Lower lobe of right lung (tissue), 2 donors: ENCODE measurements around the gene ZC3H11A. TPM values are rescaled to one million over a fixed set of nuclear protein-coding genes. Genes with fewer than 3 reads are reported as not detected.
"Not testable (repeated sequence)": the region's sequence is repeated elsewhere in the genome, so short reads cannot be mapped to it uniquely, and the experiment has no call there.

Experiments
- ATAC-seq, 2 donors: fragments of 200-7000 bp; cut with Tn5 transposase; one replicate each; pipeline ENCODE4 v1.9.1; 2020 to 2022; ENCODE audit warnings: mild to moderate bottlenecking in 2 of 2, moderate library complexity in 2 of 2
- DNase-seq: peaks from one replicate; pipeline ENCODE4 v3.0.0-alpha.2; 2020
- H3K27ac ChIP-seq: fragments of 200-600 bp; one replicate; pipeline ENCODE4 v1.8.0; 2022
- H3K27me3 ChIP-seq: fragments of 200-600 bp; one replicate; pipeline ENCODE4 v1.8.0; 2022; ENCODE audit warnings: low read depth
- H3K36me3 ChIP-seq: fragments of 200-600 bp; one replicate; pipeline ENCODE4 v1.8.0; 2022; ENCODE audit warnings: mild to moderate bottlenecking
- H3K4me1 ChIP-seq: fragments of 200-600 bp; one replicate; pipeline ENCODE4 v1.8.0; 2022
- H3K4me3 ChIP-seq: fragments of 200-600 bp; one replicate; pipeline ENCODE4 v1.8.0; 2022; ENCODE audit warnings: mild to moderate bottlenecking
- H3K9me3 ChIP-seq: fragments of 200-600 bp; one replicate; pipeline ENCODE4 v1.8.0; 2022
- intact Hi-C: fragments of 100-400 bp; cut with DNase I; formaldehyde crosslinking; loops from one replicate; pipeline ENCODE4 v1.11.0; 2022
- total RNA-seq: library from RNA; stranded (reverse); fragmentation: NEBNext Ultra II Directional; extraction: Animal tissue kit (Norgen Biotek cat#: 25700); gene quantifications from one replicate; pipeline ENCODE4 v1.2.1, GENCODE V29; 2021
- TF ChIP-seq, protein P1 (sequence below): fragments of 200-600 bp; IDR thresholded peaks from one replicate; pipeline ENCODE4 v1.8.0; 2022; ENCODE audit warnings: antibody characterized with exemption, mild to moderate bottlenecking
- donor health status: DM: no; HTN: yes; CAD: no; lungs with severe emphysema.

Gene ZC3H11A
- total RNA-seq, 1 donor from 2014 or later: 74.0 TPM

DNA sequence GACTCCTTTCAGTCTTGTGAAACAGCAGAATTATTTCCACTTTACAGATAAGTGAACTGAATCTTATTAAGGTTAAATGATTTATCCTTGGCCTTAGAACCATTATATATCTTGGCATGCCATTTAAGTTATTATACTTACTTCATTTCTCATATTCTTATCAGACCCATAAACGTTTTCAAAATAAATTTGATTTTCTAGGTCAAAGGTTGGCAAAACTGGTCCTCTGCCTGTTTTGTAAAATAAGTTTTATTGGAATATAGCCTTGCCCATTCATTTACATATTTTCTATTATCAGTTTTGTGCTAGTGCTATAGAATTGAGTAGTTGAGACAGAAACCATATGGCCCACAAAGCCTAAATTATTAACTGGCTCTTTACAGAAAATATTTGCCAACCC is 33.1 kb downstream of the ZC3H11A start:
- no peak for ATAC-seq
- Histone ChIP-seq H3K27ac (peak overlapping the region; percentile 15), H3K9me3 (no peaks in the 10 kb centered on the region), H3K36me3 (peaks cover 88% of the 10 kb centered on the region), H3K27me3 (no peaks in the 10 kb centered on the region), H3K4me1 (peaks cover 20% of the 10 kb centered on the region), H3K4me3 (no peak overlapping the region)
- intact Hi-C loops: no loop called here
- no peak for DNase-seq
- TF ChIP-seq, protein P1, sequence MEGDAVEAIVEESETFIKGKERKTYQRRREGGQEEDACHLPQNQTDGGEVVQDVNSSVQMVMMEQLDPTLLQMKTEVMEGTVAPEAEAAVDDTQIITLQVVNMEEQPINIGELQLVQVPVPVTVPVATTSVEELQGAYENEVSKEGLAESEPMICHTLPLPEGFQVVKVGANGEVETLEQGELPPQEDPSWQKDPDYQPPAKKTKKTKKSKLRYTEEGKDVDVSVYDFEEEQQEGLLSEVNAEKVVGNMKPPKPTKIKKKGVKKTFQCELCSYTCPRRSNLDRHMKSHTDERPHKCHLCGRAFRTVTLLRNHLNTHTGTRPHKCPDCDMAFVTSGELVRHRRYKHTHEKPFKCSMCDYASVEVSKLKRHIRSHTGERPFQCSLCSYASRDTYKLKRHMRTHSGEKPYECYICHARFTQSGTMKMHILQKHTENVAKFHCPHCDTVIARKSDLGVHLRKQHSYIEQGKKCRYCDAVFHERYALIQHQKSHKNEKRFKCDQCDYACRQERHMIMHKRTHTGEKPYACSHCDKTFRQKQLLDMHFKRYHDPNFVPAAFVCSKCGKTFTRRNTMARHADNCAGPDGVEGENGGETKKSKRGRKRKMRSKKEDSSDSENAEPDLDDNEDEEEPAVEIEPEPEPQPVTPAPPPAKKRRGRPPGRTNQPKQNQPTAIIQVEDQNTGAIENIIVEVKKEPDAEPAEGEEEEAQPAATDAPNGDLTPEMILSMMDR: no peak

DNA sequence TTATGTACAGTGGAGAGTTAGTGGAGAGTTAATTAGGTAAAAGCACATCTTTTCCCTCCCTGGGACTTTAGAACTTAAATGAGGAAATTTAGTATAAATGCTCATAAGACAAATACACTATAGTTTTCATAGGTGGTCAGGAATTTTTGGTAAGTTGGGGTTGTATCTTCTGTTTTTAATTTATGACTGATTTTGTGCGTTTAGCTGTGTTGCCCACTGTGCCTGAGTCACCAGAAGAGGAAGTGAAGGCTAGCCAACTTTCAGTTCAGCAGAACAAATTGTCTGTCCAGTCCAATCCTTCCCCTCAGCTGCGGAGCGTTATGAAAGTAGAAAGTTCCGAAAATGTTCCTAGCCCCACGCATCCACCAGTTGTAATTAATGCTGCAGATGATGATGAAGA is 33.8 kb downstream of the ZC3H11A start:
- H3K27me3 ChIP-seq, H3K4me3 ChIP-seq, DNase-seq, H3K9me3 ChIP-seq, intact Hi-C loops: not testable (repeated sequence)
- ATAC-seq: peak; percentile 69
- peaks cover 20% of the 10 kb centered on the region for H3K4me1 ChIP-seq
- peak overlapping the region; percentile 15 for H3K27ac ChIP-seq
- peaks cover 88% of the 10 kb centered on the region for H3K36me3 ChIP-seq

DNA sequence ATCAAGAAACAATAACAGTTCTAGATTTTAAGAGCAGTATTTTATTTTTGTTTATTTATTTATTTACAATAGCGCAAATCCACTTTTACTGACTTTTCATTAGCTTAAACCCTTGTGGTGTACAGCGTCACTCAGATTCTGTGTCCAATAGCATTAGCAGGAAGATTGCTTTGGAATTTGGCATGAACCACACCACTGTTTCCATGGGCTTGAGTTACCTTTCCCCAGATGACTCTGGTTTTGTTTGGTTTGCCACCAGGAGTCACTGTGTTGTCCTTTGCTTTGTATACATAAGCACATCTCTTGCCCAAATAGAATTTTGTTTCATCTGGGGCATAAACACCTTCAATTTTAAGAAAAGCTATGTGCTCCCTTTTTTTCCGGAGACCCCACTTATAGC is 40.1 kb downstream of the ZC3H11A start:
- no peak overlapping the region for H3K27ac ChIP-seq
- H3K27me3 ChIP-seq: no peaks in the 10 kb centered on the region
- no peak for DNase-seq
- TF ChIP-seq, protein P1: no peak
- peaks cover 100% of the 10 kb centered on the region for H3K36me3 ChIP-seq
- no peak for ATAC-seq
- intact Hi-C loops: no loop called here
- H3K9me3 ChIP-seq: no peaks in the 10 kb centered on the region
- H3K4me1 ChIP-seq: no peaks in the 10 kb centered on the region
- H3K4me3 ChIP-seq: no peak overlapping the region

DNA sequence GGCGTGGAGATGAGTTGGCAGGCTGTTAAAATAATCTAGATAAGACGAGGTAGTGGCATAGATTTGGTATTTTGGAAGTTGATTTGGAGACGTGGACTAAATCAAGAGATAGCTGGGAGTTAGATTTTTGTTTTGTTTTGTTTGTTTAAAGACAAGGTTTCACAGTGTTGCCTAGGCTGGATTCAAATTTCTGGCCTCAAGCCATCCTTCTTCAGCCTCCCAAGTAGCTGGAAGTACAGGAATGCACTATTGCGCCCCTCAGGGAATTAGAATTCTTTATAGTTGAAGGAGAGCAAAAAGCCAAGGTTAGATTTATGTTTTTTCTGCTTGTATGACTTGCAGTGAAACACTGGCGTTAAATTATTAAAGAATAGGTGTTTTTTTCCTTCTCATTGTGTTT is 43.7 kb downstream of the ZC3H11A start:
- H3K4me3 ChIP-seq: no peak overlapping the region
- H3K9me3 ChIP-seq: no peaks in the 10 kb centered on the region
- ATAC-seq (no peak), DNase-seq (no peak)
- no peaks in the 10 kb centered on the region for H3K27me3 ChIP-seq
- no peak overlapping the region for H3K27ac ChIP-seq
- intact Hi-C loops: no loop called here
- H3K36me3 ChIP-seq: peaks cover 87% of the 10 kb centered on the region
- no peaks in the 10 kb centered on the region for H3K4me1 ChIP-seq
- TF ChIP-seq, protein P1: no peak

DNA sequence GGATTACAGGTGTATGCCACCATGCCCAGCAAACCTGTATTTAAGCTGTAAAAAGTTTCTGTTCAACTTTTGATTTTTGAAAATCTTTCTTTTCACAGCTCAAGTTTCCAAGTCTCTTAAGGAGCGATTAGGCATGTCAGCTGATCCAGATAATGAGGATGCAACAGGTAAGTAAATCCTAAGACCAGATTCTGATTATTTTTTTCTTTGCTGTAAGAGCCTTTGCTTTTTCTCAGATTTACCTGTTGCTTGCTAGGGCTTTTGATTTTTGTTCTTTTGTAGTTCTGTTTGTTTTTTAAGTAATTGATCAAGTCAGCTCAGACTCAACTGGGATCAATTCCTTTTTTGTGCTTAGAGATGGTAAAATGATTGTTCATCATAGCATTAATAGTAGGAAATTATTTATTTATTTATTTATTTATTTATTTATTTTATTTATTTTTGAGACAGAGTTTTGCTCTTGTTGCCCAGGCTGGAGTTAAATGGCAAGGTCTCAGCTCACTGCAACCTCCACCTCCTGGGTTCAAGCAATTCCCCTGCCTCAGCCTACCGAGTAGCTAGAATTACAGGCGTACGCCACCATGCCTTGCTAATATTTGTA is 44.9 kb downstream of the ZC3H11A start:
- ATAC-seq (no peak), DNase-seq (no peak)
- Histone ChIP-seq H3K4me1 (no peaks in the 10 kb centered on the region), H3K36me3 (peaks cover 87% of the 10 kb centered on the region), H3K4me3 (no peak overlapping the region), H3K9me3 (no peaks in the 10 kb centered on the region), H3K27ac (no peak overlapping the region), H3K27me3 (no peaks in the 10 kb centered on the region)
- intact Hi-C loops: no loop called here
- TF ChIP-seq, protein P1: no peak

DNA sequence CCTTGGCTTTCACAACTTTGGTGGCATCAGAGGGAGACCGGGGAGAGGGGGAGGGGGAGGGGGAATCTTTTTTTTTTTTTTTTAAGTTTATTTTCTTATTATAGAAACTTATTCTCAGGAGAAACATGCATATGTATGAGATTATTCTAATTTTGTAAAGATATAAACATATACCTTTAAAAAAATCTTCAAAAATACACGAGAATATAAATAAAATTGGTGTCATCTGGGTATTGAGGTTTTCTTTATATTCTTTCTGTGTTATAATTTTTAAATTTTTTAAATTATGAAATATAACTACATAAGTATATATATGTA is 47.1 kb downstream of the ZC3H11A start:
- Histone ChIP-seq H3K4me3 (no peak overlapping the region), H3K9me3 (no peaks in the 10 kb centered on the region), H3K4me1 (no peaks in the 10 kb centered on the region), H3K27ac (no peak overlapping the region), H3K27me3 (no peaks in the 10 kb centered on the region), H3K36me3 (peaks cover 87% of the 10 kb centered on the region)
- intact Hi-C loops: no loop called here
- ATAC-seq (no peak), DNase-seq (no peak)
- TF ChIP-seq, protein P1: no peak
